A673 (cell line): Measurements from ENCODE around the gene TBXAS1. TPM values are rescaled to one million over a fixed set of nuclear protein-coding genes. Genes with fewer than 3 reads are reported as not detected.

Source experiments
- BruUV-seq: library from RNA; stranded (reverse); fragments of 400-500 nt; replicated peaks from 2 replicates; lab custom pipeline; 2021; lab: Mats Ljungman, UMichigan
- CTCF ChIA-PET: fragments of 300-600 bp; sonication (Branson Sonifier 250); formaldehyde crosslinking; loops from one replicate; lab custom pipeline; 2022; ENCODE audit warnings: antibody characterized with exemption; lab: Charles Lee
- POLR2A ChIA-PET: fragments of 300-600 bp; sonication (Branson Sonifier 250); formaldehyde crosslinking; loops from one replicate; lab custom pipeline; 2022; ENCODE audit warnings: antibody characterized with exemption; ENCODE audit not compliant: low non-redundant PET; lab: Charles Lee
- DNase-seq: peaks from one replicate; pipeline ENCODE4 v3.0.0-alpha.2; 2015; ENCODE audit warnings: low spot score
- H3K27ac ChIP-seq: fragments of 200-600 bp; sonication (generic); 2 replicates; pipeline ENCODE4 v1.5.1; 2016; ENCODE audit warnings: mixed run types, low read depth, mild to moderate bottlenecking, mixed read lengths, antibody characterized with exemption, low read length; ENCODE audit not compliant: poor library complexity, severe bottlenecking
- H3K27me3 ChIP-seq: fragments of 200-600 bp; sonication (generic); replicated peaks from 2 replicates; pipeline ENCODE4 v1.6.1; 2017; ENCODE audit warnings: mixed run types, low read depth, mild to moderate bottlenecking, mixed read lengths, antibody characterized with exemption, low read length; ENCODE audit not compliant: insufficient read depth, poor library complexity
- H3K36me3 ChIP-seq: fragments of 200-600 bp; sonication (generic); 2 replicates; pipeline ENCODE4 v1.6.1; 2016; ENCODE audit warnings: mixed run types, mild to moderate bottlenecking, mixed read lengths, antibody characterized with exemption, low read length; ENCODE audit not compliant: insufficient read depth, poor library complexity, severe bottlenecking
- H3K4me1 ChIP-seq: fragments of 200-600 bp; sonication (generic); 2 replicates; pipeline ENCODE4 v1.6.1; 2017; ENCODE audit warnings: mixed run types, mild to moderate bottlenecking, mixed read lengths, antibody characterized with exemption, low read length; ENCODE audit not compliant: insufficient read depth, poor library complexity, severe bottlenecking
- H3K4me3 ChIP-seq: fragments of 200-600 bp; sonication (generic); 2 replicates; pipeline ENCODE4 v1.5.1; 2016; ENCODE audit warnings: low read depth, mixed run types, mild to moderate bottlenecking, mixed read lengths, low read length; ENCODE audit not compliant: poor library complexity, severe bottlenecking
- H3K9me3 ChIP-seq: fragments of 200-600 bp; sonication (generic); 2 replicates; pipeline ENCODE4 v1.6.1; 2016; ENCODE audit warnings: mixed run types, low read depth, mild to moderate bottlenecking, mixed read lengths, antibody characterized with exemption, low read length; ENCODE audit not compliant: poor library complexity, severe bottlenecking
- EZH2 ChIP-seq: fragments of 200-600 bp; sonication (generic); IDR thresholded peaks from 2 replicates; pipeline ENCODE4 v1.6.1; 2017; ENCODE audit warnings: borderline replicate concordance, low read depth, mild to moderate bottlenecking, mixed read lengths, antibody characterized with exemption, low read length; ENCODE audit not compliant: poor library complexity, severe bottlenecking
- intact Hi-C: fragments of 100-400 bp; cut with micrococcal nuclease; formaldehyde crosslinking; loops from one replicate; pipeline ENCODE4 v1.10.0; 2022; ENCODE audit not compliant: unreplicated experiment
- total RNA-seq: library from RNA; stranded (reverse); gene quantifications from 2 replicates; pipeline ENCODE4 v1.2.3, GENCODE V29; 2021
- TF ChIP-seq, protein P1 (sequence below): fragments of 300-800, 200-600 bp; sonication (generic); conservative IDR thresholded peaks from 2 replicates; pipeline ENCODE4 v1.5.1; 2017; ENCODE audit warnings: low read depth, mild to moderate bottlenecking, antibody characterized with exemption, low read length, moderate library complexity, mixed read lengths

TBXAS1 gene
- total RNA-seq, 1 experiment from 2014 or later: 2.5 TPM

DNA sequence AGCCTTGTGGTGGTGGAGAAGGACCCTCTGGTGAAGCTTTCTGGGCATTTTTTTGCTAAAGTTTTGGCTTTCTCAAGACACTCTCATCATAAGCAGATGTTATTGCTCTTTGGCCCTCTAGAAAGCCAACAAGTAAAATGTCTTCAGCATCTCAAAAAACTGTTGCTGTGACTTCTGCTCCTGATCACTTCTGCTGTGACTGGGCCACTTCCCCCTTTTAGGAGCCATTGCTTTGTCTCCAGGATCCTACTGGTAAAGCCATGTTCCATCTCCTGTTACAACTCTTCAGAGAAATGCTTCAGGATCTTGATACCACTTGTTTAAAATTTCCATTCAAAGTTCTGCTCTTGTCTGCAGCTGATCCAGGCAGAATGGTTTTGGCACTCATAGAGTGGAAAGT, 222.8 kb downstream of the TBXAS1 start:
- Histone ChIP-seq H3K27ac (no peak overlapping the region), H3K4me1 (no peaks in the 10 kb centered on the region), H3K9me3 (no peaks in the 10 kb centered on the region), H3K4me3 (no peak overlapping the region), H3K36me3 (no peaks in the 10 kb centered on the region), H3K27me3 (no peaks in the 10 kb centered on the region)
- no peak for TF ChIP-seq EZH2
- TF ChIP-seq, protein P1, sequence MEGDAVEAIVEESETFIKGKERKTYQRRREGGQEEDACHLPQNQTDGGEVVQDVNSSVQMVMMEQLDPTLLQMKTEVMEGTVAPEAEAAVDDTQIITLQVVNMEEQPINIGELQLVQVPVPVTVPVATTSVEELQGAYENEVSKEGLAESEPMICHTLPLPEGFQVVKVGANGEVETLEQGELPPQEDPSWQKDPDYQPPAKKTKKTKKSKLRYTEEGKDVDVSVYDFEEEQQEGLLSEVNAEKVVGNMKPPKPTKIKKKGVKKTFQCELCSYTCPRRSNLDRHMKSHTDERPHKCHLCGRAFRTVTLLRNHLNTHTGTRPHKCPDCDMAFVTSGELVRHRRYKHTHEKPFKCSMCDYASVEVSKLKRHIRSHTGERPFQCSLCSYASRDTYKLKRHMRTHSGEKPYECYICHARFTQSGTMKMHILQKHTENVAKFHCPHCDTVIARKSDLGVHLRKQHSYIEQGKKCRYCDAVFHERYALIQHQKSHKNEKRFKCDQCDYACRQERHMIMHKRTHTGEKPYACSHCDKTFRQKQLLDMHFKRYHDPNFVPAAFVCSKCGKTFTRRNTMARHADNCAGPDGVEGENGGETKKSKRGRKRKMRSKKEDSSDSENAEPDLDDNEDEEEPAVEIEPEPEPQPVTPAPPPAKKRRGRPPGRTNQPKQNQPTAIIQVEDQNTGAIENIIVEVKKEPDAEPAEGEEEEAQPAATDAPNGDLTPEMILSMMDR: no peak
- ChIA-PET POLR2A (no interaction called here), CTCF (no interaction called here)
- no peak for DNase-seq
- no TSS peak for BruUV-seq
- intact Hi-C loops: no loop called here

DNA sequence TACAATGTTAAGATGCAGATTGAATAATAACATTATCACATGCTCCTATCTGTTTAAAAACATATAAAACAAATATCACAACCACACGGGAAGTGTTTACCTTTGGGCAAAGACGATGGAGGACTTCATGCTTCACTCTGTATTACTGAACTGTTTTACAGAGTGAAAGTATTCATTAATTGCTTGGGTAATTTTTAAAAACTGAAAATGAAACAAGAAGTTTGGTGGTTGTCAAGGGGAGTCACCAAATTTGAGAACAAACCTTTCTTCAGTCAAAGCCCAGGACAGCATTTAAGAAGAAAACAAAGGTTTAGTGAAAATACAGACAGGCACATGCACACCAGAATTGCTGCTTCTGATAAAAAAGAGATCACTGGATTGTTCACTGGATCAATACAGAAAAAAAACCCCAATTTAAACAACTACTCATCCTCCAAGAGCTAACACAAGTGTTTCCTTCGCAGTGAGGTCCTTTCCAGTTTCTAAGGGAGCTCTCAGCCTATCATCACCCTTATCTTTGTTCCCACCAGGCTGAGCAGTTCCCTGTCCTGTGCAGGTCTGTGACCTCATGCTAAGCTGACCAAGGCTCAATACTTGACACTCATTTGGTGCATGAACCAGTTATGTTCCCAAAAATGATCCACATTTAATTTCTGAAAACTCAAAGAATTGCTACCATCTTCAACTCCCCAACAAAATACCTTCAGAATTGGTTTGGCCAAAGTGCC, 224.9 kb downstream of the TBXAS1 start:
- ChIA-PET POLR2A (no interaction called here), CTCF (no interaction called here)
- intact Hi-C loops: no loop called here

DNA sequence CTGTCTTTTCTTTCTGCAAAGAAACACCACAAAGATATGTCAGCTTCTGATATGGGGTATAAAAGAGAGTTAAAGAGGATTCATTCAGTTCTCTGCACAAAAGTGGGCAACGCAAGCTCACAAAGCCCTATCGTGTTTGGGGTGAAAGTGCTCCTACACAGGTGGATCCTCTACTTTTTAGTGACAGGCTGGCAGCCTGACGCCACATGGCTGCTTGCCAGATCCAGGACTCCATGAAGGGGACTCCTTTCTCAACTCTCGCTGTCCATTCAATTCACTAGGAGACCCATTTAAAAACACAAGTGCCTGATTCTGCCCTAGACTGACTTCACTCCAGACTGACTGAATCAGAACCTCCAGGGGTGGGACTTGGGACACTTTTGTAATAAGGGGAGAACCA, 225.7 kb downstream of the TBXAS1 start:
- Histone ChIP-seq H3K36me3 (no peaks in the 10 kb centered on the region), H3K4me3 (no peak overlapping the region), H3K4me1 (no peaks in the 10 kb centered on the region), H3K27me3 (no peaks in the 10 kb centered on the region), H3K27ac (no peak overlapping the region), H3K9me3 (no peaks in the 10 kb centered on the region)
- CTCF ChIA-PET: no interaction called here
- no TSS peak for BruUV-seq
- intact Hi-C loops: no loop called here
- TF ChIP-seq, protein P1: no peak
- no peak for TF ChIP-seq EZH2
- POLR2A ChIA-PET: no interaction called here
- no peak for DNase-seq

More for the DNA sequence above, 224.9 kb downstream of the TBXAS1 start:
- H3K36me3 ChIP-seq: no peaks in the 10 kb centered on the region
- H3K27ac ChIP-seq: no peak overlapping the region
- no peak for DNase-seq
- no peak overlapping the region for H3K4me3 ChIP-seq
- H3K4me1 ChIP-seq: no peaks in the 10 kb centered on the region
- TF ChIP-seq EZH2: no peak
- TF ChIP-seq, protein P1: no peak
- BruUV-seq: no TSS peak
- H3K9me3 ChIP-seq: no peaks in the 10 kb centered on the region
- no peaks in the 10 kb centered on the region for H3K27me3 ChIP-seq
